HCT116 (cell line): ENCODE data around the gene ZNF283. TPM values are rescaled to one million over a fixed set of nuclear protein-coding genes. Genes with fewer than 3 reads are reported as not detected.

Experiments used
- ATAC-seq: fragments of 200-7000 bp; cut with Tn5 transposase; 2 replicates; pipeline ENCODE4 v1.9.1; 2020; ENCODE audit warnings: mild to moderate bottlenecking, moderate library complexity
- BruUV-seq: library from RNA; stranded (reverse); fragments of 400-500 nt; replicated peaks from 2 replicates; lab custom pipeline; 2021; lab: Mats Ljungman, UMichigan
- CTCF ChIA-PET: fragments of 300-600 bp; sonication (Branson Sonifier 250); formaldehyde crosslinking; loops from one replicate; lab custom pipeline; 2021; ENCODE audit warnings: antibody characterized with exemption; lab: Charles Lee
- POLR2A ChIA-PET: fragments of 300-600, 350-600 bp; sonication (Branson Sonifier 250); formaldehyde crosslinking; loops from one replicate; lab custom pipeline; 2021; ENCODE audit warnings: antibody characterized with exemption; lab: Charles Lee
- RAD21 ChIA-PET, 2 experiments: fragments of 300-600 bp; sonication (Branson Sonifier 250); formaldehyde crosslinking; loops; one replicate each; lab custom pipeline; 2023; ENCODE audit warnings: low total read pairs in 2 of 2; ENCODE audit not compliant: uncharacterized antibody in 2 of 2, unreplicated experiment in 2 of 2, low non-redundant PET in 1 of 2; lab: Charles Lee
- DNase-seq: peaks from one replicate; pipeline ENCODE4 v3.0.0-alpha.2; 2010; ENCODE audit warnings: low read depth, low spot score
- H2AFZ ChIP-seq: fragments of 200-600 bp; shearing (Covaris generic), sonication (generic); 2 replicates; pipeline ENCODE4 v1.6.1; 2017; ENCODE audit warnings: low read depth, mixed run types, mixed read lengths, antibody characterized with exemption, low read length; ENCODE audit not compliant: poor library complexity, severe bottlenecking
- H3K27ac ChIP-seq: 2 replicates; pipeline ENCODE4 v1.5.1; 2012; ENCODE audit warnings: low read depth, low read length
- H3K27me3 ChIP-seq: fragments of 200-600 bp; sonication (generic); 2 replicates; pipeline ENCODE4 v1.6.1; 2016; ENCODE audit warnings: mixed run types, low read length, mixed read lengths; ENCODE audit not compliant: insufficient read depth
- H3K36me3 ChIP-seq, 2 experiments: fragments of 200-500 bp in 1 of 2; fragments of 200-600 bp in 1 of 2; sonication (Bioruptor generic) in 1 of 2; sonication (generic) in 1 of 2; 2 replicates each; pipeline versions ENCODE4 v1.5.1 to v1.6.1; 2014 to 2016; ENCODE audit warnings: low read length in 2 of 2, inconsistent platforms in 1 of 2, mixed read lengths in 1 of 2, mixed run types in 1 of 2; ENCODE audit not compliant: insufficient read depth in 2 of 2, control insufficient read depth in 1 of 2
- H3K4me1 ChIP-seq, 2 experiments: fragments of 200-600 bp in 1 of 2; sonication (generic) in 1 of 2; 2 replicates each; pipeline versions ENCODE4 v1.5.1 to v1.6.1; 2012 to 2017; ENCODE audit warnings: low read length in 2 of 2, inconsistent platforms in 1 of 2, mild to moderate bottlenecking in 1 of 2, mixed read lengths in 1 of 2, mixed run types in 1 of 2, moderate library complexity in 1 of 2; ENCODE audit not compliant: insufficient read depth in 2 of 2, control insufficient read depth in 1 of 2
- H3K4me2 ChIP-seq: fragments of 200-600 bp; sonication (generic); 2 replicates; pipeline ENCODE4 v1.6.1; 2017; ENCODE audit warnings: mixed run types, low read length, mixed read lengths
- H3K4me3 ChIP-seq, 2 experiments: fragments of 200-600 bp in 1 of 2; sonication (generic) in 1 of 2; replicated peaks in 1 of 2; 2 replicates each; pipeline ENCODE4 v1.5.1; 2011 to 2016; ENCODE audit warnings: low read length in 2 of 2, control low read depth in 1 of 2, low read depth in 1 of 2, mild to moderate bottlenecking in 1 of 2, mixed read lengths in 1 of 2, mixed run types in 1 of 2
- H3K79me2 ChIP-seq: fragments of 200-600 bp; sonication (generic); 2 replicates; pipeline ENCODE4 v1.6.1; 2017; ENCODE audit warnings: mild to moderate bottlenecking, mixed run types, low read length, moderate library complexity, mixed read lengths; ENCODE audit not compliant: insufficient read depth
- H3K9ac ChIP-seq: fragments of 200-600 bp; sonication (generic); 2 replicates; pipeline ENCODE4 v1.6.1; 2016; ENCODE audit warnings: low read length, mixed read lengths
- H3K9me2 ChIP-seq: fragments of 200-600 bp; sonication (generic), shearing (Covaris generic); 2 replicates; pipeline ENCODE4 v1.6.1; 2017; ENCODE audit warnings: mixed run types, mild to moderate bottlenecking, moderate library complexity; ENCODE audit not compliant: insufficient read depth
- H3K9me3 ChIP-seq, 2 experiments: fragments of 200-500 bp in 1 of 2; fragments of 200-600 bp in 1 of 2; sonication (Bioruptor generic) in 1 of 2; sonication (generic) in 1 of 2; 2 replicates each; pipeline ENCODE4 v1.6.1; 2014 to 2017; ENCODE audit warnings: low read length in 2 of 2, mixed read lengths in 2 of 2, inconsistent platforms in 1 of 2, low read depth in 1 of 2, mild to moderate bottlenecking in 1 of 2, mixed run types in 1 of 2, moderate library complexity in 1 of 2; ENCODE audit not compliant: control insufficient read depth in 1 of 2, insufficient read depth in 1 of 2
- H4K20me1 ChIP-seq: fragments of 200-600 bp; sonication (generic), shearing (Covaris generic); 2 replicates; pipeline ENCODE4 v1.6.1; 2017; ENCODE audit warnings: mixed run types, mild to moderate bottlenecking, moderate library complexity; ENCODE audit not compliant: insufficient read depth
- ATF3 ChIP-seq: IDR thresholded peaks from 2 replicates; pipeline ENCODE4 v1.6.1; 2012
- CEBPB ChIP-seq: IDR thresholded peaks from 2 replicates; pipeline ENCODE4 v1.6.1; 2012; ENCODE audit warnings: low read depth
- EGR1 ChIP-seq: IDR thresholded peaks from 2 replicates; pipeline ENCODE4 v1.6.1; 2012; ENCODE audit warnings: low read depth
- ELF1 ChIP-seq: IDR thresholded peaks from 2 replicates; pipeline ENCODE4 v1.6.1; 2012; ENCODE audit warnings: low read depth, borderline replicate concordance
- EZH2 ChIP-seq: fragments of 200-600 bp; sonication (generic); IDR thresholded peaks from 2 replicates; pipeline ENCODE4 v1.6.1; 2017; ENCODE audit warnings: antibody characterized with exemption, mixed run types
- EZH2phosphoT487 ChIP-seq: fragments of 200-600 bp; IDR thresholded peaks from 2 replicates; pipeline ENCODE4 v1.6.1; 2018; ENCODE audit warnings: antibody characterized with exemption, borderline replicate concordance
- FOSL1 ChIP-seq: IDR thresholded peaks from 2 replicates; pipeline ENCODE4 v1.6.1; 2012; ENCODE audit warnings: low read depth
- JUND ChIP-seq: IDR thresholded peaks from 2 replicates; pipeline ENCODE4 v1.6.1; 2012
- POLR2A ChIP-seq: IDR thresholded peaks from 2 replicates; pipeline ENCODE4 v1.7.0; 2011; ENCODE audit warnings: borderline replicate concordance; ENCODE audit not compliant: insufficient read depth, insufficient read length; ENCODE audit errors: extremely low read depth
- POLR2AphosphoS5 ChIP-seq: IDR thresholded peaks from 2 replicates; pipeline ENCODE4 v1.6.1; 2011; ENCODE audit warnings: mild to moderate bottlenecking, low read depth, low read length, moderate library complexity
- SIN3A ChIP-seq: IDR thresholded peaks from 2 replicates; pipeline ENCODE4 v1.6.1; 2012; ENCODE audit warnings: low read depth
- SP1 ChIP-seq: IDR thresholded peaks from 2 replicates; pipeline ENCODE4 v1.6.1; 2012; ENCODE audit warnings: low read depth
- TCF7L2 ChIP-seq: IDR thresholded peaks from 2 replicates; pipeline ENCODE4 v1.7.0; 2011; ENCODE audit warnings: borderline replicate concordance, inconsistent platforms; ENCODE audit not compliant: insufficient read depth, insufficient read length; ENCODE audit errors: extremely low read depth
- YY1 ChIP-seq: IDR thresholded peaks from 2 replicates; pipeline ENCODE4 v1.6.1; 2011; ENCODE audit warnings: low read length, low read depth, moderate library complexity, mild to moderate bottlenecking; ENCODE audit not compliant: insufficient replicate concordance; ENCODE audit errors: extremely low read depth
- ZFX ChIP-seq: fragments of 450-650 bp; IDR thresholded peaks from 2 replicates; pipeline ENCODE4 v1.6.1; 2017
- intact Hi-C: fragments of 100-400 bp; cut with micrococcal nuclease; formaldehyde crosslinking; loops from 2 replicates; pipeline ENCODE4 v1.10.0; 2022
- total RNA-seq: library from RNA; stranded (reverse); gene quantifications from one replicate; pipeline ENCODE4 v1.2.1, GENCODE V29; 2021; ENCODE audit not compliant: unreplicated experiment
- TF ChIP-seq, protein P1 (sequence below), 3 experiments: fragments of 200-600 bp in 1 of 3; sonication (generic) in 1 of 3; IDR thresholded peaks in 2 of 3; conservative IDR thresholded peaks in 1 of 3; 2 replicates each; pipeline ENCODE4 v1.5.1; 2012 to 2017; ENCODE audit warnings: low read depth in 2 of 3, low read length in 2 of 3, antibody characterized with exemption in 1 of 3, borderline replicate concordance in 1 of 3, control low read depth in 1 of 3, mild to moderate bottlenecking in 1 of 3, mixed read lengths in 1 of 3, mixed run types in 1 of 3, moderate library complexity in 1 of 3; ENCODE audit not compliant: insufficient read depth in 1 of 3
- TF ChIP-seq, protein P2 (sequence below): IDR thresholded peaks from 2 replicates; pipeline ENCODE4 v1.6.1; 2012; ENCODE audit warnings: low read depth

ZNF283 gene
- total RNA-seq, 1 experiment from 2014 or later, result 7.6 TPM

DNA sequence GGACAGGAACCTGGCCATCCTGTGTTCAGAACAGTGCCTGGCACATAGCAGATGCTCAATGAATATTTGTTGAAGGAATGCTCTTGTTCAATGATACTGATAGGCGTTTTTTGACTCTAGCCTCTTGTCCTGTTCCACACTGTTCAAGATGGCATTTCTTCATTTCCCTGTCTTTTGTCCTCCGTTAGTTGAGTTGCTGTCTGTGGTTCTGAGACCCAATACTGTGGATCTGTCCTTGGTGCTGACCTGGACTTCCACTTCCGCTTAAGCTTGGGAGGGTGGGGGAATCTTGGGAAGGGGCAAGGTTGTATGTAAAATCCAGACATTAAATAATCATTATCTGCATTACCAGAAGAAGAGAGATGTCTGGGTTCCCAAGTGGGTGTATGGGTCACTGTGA lies 38.1 kb upstream of the ZNF283 start:
- TF ChIP-seq ATF3 (no peak), ZFX (no peak), POLR2A (no peak), SP1 (no peak), FOSL1 (no peak), JUND (no peak), TCF7L2 (no peak), POLR2AphosphoS5 (no peak), EGR1 (no peak), CEBPB (no peak), EZH2phosphoT487 (no peak), YY1 (no peak), EZH2 (no peak), SIN3A (no peak), ELF1 (no peak)
- TF ChIP-seq, protein P1, sequence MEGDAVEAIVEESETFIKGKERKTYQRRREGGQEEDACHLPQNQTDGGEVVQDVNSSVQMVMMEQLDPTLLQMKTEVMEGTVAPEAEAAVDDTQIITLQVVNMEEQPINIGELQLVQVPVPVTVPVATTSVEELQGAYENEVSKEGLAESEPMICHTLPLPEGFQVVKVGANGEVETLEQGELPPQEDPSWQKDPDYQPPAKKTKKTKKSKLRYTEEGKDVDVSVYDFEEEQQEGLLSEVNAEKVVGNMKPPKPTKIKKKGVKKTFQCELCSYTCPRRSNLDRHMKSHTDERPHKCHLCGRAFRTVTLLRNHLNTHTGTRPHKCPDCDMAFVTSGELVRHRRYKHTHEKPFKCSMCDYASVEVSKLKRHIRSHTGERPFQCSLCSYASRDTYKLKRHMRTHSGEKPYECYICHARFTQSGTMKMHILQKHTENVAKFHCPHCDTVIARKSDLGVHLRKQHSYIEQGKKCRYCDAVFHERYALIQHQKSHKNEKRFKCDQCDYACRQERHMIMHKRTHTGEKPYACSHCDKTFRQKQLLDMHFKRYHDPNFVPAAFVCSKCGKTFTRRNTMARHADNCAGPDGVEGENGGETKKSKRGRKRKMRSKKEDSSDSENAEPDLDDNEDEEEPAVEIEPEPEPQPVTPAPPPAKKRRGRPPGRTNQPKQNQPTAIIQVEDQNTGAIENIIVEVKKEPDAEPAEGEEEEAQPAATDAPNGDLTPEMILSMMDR (IDR thresholded peaks at IDR 0.05 in 2 of 3, conservative IDR thresholded peaks at IDR 0.05 in 1 of 3; ENCODE audit: borderline replicate concordance in 1 of 3, insufficient read depth in 1 of 3, low read depth in 2 of 3, low read length in 2 of 3), result no peak
- TF ChIP-seq, protein P2, sequence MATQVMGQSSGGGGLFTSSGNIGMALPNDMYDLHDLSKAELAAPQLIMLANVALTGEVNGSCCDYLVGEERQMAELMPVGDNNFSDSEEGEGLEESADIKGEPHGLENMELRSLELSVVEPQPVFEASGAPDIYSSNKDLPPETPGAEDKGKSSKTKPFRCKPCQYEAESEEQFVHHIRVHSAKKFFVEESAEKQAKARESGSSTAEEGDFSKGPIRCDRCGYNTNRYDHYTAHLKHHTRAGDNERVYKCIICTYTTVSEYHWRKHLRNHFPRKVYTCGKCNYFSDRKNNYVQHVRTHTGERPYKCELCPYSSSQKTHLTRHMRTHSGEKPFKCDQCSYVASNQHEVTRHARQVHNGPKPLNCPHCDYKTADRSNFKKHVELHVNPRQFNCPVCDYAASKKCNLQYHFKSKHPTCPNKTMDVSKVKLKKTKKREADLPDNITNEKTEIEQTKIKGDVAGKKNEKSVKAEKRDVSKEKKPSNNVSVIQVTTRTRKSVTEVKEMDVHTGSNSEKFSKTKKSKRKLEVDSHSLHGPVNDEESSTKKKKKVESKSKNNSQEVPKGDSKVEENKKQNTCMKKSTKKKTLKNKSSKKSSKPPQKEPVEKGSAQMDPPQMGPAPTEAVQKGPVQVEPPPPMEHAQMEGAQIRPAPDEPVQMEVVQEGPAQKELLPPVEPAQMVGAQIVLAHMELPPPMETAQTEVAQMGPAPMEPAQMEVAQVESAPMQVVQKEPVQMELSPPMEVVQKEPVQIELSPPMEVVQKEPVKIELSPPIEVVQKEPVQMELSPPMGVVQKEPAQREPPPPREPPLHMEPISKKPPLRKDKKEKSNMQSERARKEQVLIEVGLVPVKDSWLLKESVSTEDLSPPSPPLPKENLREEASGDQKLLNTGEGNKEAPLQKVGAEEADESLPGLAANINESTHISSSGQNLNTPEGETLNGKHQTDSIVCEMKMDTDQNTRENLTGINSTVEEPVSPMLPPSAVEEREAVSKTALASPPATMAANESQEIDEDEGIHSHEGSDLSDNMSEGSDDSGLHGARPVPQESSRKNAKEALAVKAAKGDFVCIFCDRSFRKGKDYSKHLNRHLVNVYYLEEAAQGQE, result no peak; the same call in 1 of the 2 replicates
- H3K4me1 ChIP-seq, result peaks cover 14 to 19% of the 10 kb centered on the region in 2 experiments
- no peak overlapping the region for H2AFZ ChIP-seq
- H4K20me1 ChIP-seq, result no peaks in the 10 kb centered on the region
- no peaks in the 10 kb centered on the region for H3K9me2 ChIP-seq
- no peak overlapping the region for H3K4me2 ChIP-seq
- no peaks in the 10 kb centered on the region for H3K79me2 ChIP-seq
- H3K9me3 ChIP-seq, result no peaks in the 10 kb centered on the region
- H3K27ac ChIP-seq, result no peak overlapping the region
- no peak overlapping the region for H3K9ac ChIP-seq
- ChIA-PET CTCF (no interaction called here), RAD21 (no interaction called here), POLR2A (no interaction called here)
- intact Hi-C loops, result loop anchor here (10.0 kb wide), 1 partner anchor 114 kb away; the partner anchor contains the start of gene PLAUR
- BruUV-seq, result no TSS peak
- no peaks in the 10 kb centered on the region for H3K27me3 ChIP-seq
- no peak overlapping the region for H3K4me3 ChIP-seq
- DNase-seq, result no peak
- no peak for ATAC-seq
- H3K36me3 ChIP-seq, result no peaks in the 10 kb centered on the region
